HG02571 (cell line): ENCODE results near the gene MX1.

Source experiments
- ATAC-seq: cut with Tn5 transposase; IDR thresholded peaks from one replicate; pipeline ENCODE4 v1.9.1; 2021; ENCODE audit warnings: mild to moderate bottlenecking, moderate library complexity; ENCODE audit not compliant: unreplicated experiment

The MX1 gene

GRCh38 chr21:41458559-41458958 lies 32.5 kb downstream of the MX1 start:
- no peak for ATAC-seq

GRCh38 chr21:41459884-41460534 lies 34.0 kb downstream of the MX1 start:
- ATAC-seq: no peak

DNA sequence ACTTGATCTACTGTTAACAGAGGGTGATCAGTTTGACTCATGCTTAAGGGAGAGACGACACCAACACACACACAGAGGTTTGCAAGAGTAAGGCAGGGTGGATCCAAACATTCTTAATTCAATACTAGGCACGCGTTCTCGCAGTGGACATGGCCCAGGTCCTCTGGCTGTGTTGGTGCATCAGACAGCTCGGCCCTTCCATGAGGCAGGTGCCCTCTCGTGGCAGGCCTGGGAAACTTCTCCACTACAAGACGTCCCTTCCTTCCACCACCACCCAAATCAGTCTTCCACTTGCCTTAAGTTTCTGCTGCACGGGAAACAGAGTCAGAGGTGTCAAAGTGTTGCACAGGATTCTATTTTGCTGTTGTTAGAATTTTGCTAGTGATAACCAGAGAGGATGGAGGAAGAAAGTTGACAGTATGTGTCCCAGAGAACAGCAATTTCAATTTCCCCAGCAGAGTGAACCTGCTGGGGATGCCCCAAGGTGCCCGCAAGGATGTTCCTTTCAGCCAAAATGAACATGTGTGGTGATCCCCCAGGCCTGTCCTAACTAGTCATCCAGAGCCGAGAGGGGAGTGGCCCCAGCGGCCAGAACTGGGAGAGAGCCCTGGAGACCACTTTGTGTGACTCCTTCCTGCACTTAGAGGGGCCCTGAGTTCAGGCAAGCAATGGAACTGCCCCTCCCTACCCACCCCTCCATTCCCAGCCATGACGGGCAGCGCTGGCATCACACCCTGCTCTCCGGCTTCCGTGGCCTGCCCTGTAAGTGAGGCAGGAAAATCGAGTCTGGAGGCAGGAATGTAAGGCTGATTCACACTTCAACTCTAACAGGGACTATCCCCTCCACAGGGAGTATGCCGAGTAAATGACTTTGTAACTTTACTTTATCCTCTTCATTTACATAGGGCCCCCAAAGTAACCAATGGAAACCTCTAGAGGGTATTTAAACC lies 34.8 kb downstream of the MX1 start:
- no peak for ATAC-seq

DNA sequence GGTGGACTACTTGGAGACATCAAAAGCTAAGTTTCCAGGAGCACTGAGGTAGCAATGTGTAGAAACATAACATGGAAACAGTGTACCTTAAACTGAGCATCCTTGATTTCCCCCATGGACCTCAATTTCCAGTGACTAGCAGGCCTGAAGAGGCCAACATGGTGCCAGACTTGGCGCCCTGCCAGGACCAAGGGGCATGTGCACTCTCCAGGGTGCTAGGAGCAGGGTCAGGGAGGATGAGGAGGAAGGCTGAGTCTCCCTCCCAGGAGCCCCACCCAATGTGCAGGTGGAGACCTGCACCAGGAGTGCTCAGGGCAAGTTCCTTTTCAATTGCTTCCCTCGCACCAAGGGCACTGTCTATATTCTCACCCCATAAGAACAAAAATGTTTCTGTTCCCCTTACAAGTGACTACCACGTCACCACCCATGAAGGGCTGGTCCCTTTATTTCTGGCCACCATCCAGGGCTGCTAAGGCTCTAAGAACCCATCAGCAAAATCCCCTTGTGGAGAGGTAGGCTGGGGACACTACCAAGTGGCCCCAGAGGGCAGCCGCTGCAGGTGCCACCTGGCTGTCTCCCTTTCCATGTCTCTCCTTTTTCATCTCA lies 39.2 kb downstream of the MX1 start:
- no peak for ATAC-seq

GRCh38 chr21:41466024-41466820 lies 40.2 kb downstream of the MX1 start:
- no peak for ATAC-seq

- no peak for ATAC-seq
Measured at GRCh38 chr21:41470054-41470453, 44.0 kb downstream of the MX1 start.

GRCh38 chr21:41472753-41473548 lies 46.9 kb downstream of the MX1 start:
- ATAC-seq: no peak

DNA sequence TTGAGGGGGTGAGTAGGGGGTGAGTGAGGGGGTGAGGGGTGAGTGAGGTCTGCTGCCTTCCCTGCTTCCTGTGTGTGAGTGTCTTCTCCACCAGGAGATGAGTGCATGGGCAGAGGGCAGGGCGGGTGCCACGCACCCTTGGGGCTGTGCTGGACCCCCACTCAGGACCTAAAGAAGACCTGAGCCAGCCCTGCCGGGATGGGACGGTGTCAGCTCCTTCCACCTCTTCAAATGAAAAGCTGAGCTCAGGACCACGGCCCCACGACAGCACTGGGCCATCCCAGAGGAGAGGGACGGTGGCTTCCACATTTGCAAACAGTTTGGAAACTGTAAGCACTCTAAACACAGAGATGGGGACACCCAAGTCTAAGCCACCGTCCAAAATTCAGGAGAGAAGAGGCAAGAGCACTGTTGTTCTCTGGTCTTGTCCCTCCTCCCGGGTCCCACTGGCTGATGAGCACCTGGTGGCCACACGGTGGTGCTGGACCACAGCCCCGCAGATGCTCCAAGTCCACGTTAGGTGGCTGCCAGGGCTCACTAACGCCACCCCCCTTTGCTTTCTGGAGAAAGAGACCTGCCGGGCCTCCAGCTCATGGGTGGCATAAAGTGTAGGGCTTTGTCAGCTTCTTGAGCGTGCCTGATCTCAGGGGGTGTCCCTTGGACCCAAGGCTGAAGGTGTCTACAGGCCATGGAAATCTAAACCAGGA lies 49.8 kb downstream of the MX1 start:
- no peak for ATAC-seq

DNA sequence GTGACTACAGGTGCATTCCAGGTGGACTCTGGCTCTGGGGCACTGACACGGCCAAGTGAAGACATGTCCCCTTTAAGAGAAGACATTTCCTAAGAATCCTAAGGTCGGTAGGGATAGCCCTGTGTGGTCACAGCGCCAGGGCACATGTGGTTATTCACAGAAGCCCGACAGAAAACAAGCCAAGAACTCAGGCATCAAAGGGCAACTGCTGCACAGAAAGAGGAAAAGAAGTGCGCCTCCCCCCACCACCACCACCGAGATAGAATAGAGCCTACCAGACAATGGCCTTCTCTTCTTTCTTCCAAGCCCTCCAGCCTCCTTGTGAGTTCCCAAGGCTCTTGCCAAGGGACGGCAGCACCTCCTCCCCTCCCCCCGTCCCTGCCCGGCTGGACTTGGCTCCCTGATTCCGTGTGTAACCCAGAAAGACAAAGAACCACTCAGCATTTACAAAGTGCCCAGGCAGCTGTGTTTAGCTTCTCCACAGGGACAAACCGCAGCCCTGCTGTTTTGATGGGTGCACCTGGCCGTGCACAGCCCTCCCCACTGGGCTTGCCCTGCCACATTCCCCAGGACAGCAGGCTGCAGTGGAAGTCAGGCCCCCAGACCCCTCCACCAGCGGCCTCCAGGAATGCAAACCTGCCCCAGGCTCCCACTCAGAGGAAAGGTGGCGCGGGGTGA lies 51.7 kb downstream of the MX1 start:
- no peak for ATAC-seq

DNA sequence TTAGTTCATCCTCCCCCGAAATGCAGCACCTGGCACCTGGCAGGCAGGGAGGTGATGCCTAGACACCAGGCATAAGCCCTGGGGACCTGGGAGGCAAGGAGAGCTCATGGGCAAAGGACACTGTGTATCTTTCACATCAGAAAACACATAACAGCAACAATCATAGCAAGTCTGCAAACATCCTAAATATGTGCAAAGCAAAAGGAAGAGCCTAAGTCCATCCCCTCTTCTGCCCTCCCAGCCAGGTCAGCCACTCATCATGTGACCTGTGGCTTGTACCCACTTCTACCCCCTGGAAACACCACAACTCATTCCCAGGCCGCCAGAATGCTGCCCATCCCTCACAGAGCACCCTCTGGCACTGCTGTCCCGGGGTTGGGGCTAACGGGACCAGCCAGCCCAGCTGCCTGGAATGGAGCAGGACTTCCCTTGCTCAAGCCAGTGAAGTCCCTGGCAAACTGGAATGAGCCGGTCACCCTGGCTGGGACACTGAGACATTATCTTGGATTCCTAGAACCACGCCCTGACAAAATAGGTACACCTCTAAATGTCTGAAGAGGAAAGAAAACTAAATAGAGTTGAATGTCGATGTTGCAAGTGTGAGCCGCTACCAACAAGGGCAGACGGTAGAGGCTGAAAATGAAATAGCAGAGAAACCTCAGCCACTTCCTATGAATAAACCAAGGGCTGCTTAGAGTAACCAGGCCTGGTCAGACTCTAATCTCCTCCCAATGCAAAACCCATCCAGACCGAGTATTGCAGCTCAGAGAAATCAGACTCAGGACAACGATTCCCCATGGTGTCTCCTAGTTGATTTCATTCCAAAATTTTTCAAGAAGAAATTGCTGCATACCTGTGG lies 52.5 kb downstream of the MX1 start:
- no peak for ATAC-seq

DNA sequence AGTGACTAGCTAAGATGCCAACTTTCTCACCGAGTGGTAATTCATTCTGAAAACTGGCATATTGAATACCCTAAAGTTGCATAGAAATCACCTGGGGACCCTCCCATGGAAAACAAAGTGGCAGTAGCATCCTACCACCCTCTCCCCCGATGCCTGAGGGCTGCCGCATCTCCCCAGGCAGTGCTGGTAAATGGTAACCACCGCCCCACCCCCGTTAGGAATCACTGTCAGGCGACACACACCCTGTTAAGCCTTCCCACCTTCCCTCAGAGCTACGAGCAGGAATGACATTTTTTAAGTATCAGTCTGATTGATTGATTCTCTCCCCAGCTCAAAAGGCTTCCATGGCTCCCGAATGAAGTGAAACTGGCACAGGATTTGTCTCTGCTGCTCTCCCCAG lies 53.6 kb downstream of the MX1 start:
- ATAC-seq: no peak

- no peak for ATAC-seq
Measured at GRCh38 chr21:41480086-41480690, 54.1 kb downstream of the MX1 start.

- ATAC-seq: no peak
Measured at GRCh38 chr21:41481191-41481590, 55.2 kb downstream of the MX1 start.

DNA sequence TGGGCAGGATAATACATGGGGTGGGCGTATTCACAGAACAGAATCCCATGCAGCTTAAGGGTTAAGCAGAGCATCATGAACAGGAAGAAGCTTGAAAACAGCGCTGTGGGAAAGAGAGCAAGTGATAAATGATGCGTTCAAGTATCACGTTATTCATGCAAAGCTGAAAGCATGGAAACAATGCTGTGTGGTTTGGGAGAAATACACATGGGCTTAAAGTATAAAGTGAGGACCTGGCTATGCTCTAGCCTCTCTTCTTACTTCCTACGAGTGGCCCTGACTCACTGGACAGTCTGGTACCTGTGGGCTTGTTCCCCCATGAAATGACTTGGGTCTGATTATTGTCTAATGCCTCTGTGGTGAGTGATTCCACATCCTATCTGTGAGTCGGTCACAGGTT lies 56.3 kb downstream of the MX1 start:
- no peak for ATAC-seq

- no peak for ATAC-seq
Measured at GRCh38 chr21:41482980-41483379, 56.9 kb downstream of the MX1 start.

GRCh38 chr21:41483415-41483814 lies 57.4 kb downstream of the MX1 start:
- no peak for ATAC-seq

DNA sequence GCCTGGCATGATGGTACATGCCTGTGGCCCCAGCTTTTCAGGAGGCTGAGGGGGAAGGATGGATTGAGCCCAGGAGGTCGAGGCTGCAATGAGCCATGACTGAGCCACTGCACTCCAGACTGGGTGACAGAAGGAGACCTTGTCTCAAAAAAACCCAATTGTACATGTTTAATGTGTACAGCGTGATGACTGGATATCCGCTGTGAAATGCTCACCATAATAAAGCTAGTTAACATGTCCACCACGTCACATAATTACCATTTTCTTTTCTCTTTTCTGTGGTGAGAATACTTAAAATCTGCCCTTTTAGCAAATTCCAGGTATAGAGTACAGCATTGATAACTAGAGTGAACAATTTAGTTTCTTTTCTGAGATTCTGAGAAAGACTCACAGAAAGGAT lies 57.9 kb downstream of the MX1 start:
- no peak for ATAC-seq

DNA sequence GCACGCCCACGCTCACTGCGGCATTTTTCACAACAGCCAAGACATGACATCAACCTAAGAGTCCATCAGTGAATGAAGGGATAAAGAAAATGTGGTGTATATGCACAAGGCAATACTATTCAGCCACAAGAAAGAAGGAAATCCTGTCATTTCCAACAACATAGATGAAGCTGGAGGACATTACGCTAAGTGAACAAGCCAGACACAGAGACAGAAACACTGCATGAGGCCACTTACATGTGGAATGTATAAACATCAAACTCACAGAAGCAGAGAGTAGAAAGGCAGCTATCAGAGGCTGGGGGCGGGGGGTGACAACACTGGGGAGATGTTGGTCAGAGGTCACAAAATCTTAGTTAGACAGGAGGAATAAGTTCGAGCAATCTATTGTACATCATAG lies 61.0 kb downstream of the MX1 start:
- ATAC-seq: no peak
